T-helper 22 cell (primary cell): ENCODE results near the gene SEC11C.
A peak's percentile ranks its signal among the peaks of the same experiment; 100 is the strongest.
"Not testable (repeated sequence)": the region's sequence is repeated elsewhere in the genome, so short reads cannot be mapped to it uniquely, and the experiment has no call there.

Experiments used
- DNase-seq: peaks from one replicate; pipeline ENCODE4 v3.0.0-alpha.2; 2020; ENCODE audit warnings: low read depth

The SEC11C gene

GRCh38 chr18:59139615-59140301 is at the start of gene SEC11C:
TSS of gene SEC11C (plus strand) at chr18:59139884. CDS start at chr18:59139949, 65 bp downstream.
- DNase-seq = peak; percentile 94

GRCh38 chr18:59090966-59091603 is 48.6 kb upstream of the SEC11C start:
- no peak for DNase-seq

- no peak for DNase-seq
Observed at GRCh38 chr18:59093668-59094067, 46.0 kb upstream of the SEC11C start.

GRCh38 chr18:59094569-59094968 is 45.1 kb upstream of the SEC11C start:
- no peak for DNase-seq

GRCh38 chr18:59096098-59096789 is 43.4 kb upstream of the SEC11C start:
- DNase-seq = no peak

GRCh38 chr18:59101830-59102414 is 37.8 kb upstream of the SEC11C start:
- DNase-seq = no peak

GRCh38 chr18:59109375-59109774 is 30.3 kb upstream of the SEC11C start:
- no peak for DNase-seq

GRCh38 chr18:59114160-59114559 is 25.5 kb upstream of the SEC11C start:
- no peak for DNase-seq

DNA sequence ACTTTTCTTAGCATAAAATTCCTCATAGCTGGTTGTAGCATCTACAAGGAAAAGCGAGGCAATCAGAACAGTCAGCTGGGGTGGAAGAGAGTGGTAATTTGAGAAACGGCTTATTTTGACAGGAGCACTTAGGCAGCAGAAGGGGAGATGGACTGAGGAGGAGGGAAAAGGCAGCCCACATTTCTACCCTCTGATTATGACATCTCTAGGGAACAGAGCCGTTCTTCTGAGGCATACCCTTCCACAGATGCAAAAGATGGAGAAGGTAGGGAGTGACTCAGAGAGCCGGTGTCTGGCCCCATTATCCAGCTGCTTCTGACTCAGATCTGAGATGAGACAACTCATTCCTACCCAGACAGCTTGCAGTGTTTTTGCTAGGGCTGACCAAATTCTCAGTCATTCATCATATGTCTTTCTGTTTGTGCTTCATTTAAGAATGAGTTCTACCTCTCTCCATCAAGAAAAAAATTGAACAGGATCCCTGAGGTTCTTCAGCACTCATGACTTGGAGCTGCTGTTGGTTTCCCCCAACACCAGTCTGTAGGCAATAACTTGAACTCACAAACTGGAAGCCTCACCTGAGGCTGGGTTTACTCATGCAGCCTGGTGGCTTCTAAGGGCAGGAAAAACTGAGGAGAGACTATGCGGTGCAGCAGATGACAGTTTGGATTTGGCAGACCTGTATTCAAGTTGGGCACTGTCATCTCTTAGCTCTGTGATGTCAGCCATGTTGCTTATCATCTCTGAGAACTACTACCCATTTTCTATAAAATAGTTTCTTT is 15.9 kb upstream of the SEC11C start:
- DNase-seq = no peak

DNA sequence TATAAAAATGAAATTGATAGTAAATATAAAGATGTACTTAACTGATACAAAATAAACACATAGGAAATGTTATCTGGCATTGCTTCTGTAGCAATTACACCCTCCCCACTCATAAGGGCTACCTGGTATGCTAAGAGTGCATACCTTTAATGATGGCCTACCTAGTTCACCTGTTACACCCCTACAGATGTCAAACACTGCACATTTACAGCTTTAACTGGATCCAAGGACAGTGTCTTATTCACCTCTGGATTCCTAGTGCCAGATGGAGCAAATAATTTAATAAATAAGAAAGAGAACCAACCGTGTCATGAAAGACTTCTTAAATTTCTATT is 15.3 kb upstream of the SEC11C start:
- no peak for DNase-seq

GRCh38 chr18:59127047-59127446 is 12.6 kb upstream of the SEC11C start:
- no peak for DNase-seq

DNA sequence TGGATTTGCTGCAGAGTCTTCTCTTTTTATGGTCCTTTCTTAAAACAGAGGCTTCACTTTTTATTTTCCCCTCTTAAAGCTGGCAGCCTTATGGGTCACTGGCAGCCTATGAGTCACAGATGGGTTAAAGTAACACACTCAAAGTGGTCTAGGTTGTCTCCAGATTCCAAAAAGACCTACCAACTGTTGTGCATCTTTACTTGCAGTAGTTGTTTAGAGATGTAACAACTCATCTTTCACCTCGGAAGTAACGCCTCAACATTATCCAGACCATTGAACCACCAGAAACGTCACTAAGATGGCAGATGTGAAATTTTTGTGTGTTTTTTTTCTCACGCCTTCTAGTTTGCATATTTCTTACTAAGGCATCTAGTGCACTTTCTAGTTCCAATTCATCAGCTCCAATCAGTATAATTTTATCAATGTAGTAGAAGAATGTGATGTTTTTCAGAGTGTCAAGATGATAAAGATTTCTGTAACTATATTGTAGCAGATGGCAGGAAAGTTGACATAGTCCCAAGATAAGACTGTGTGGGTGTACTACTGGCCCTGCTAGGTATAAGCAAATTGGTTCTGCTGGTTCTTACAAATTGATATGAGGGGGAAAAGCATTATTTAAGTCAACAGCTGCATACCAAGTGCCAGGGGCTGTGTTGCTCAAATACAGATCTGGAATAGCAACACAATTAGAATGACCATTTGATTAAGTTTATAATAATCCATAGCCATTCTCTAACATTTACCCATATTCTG is 9.6 kb upstream of the SEC11C start:
- no peak for DNase-seq

DNA sequence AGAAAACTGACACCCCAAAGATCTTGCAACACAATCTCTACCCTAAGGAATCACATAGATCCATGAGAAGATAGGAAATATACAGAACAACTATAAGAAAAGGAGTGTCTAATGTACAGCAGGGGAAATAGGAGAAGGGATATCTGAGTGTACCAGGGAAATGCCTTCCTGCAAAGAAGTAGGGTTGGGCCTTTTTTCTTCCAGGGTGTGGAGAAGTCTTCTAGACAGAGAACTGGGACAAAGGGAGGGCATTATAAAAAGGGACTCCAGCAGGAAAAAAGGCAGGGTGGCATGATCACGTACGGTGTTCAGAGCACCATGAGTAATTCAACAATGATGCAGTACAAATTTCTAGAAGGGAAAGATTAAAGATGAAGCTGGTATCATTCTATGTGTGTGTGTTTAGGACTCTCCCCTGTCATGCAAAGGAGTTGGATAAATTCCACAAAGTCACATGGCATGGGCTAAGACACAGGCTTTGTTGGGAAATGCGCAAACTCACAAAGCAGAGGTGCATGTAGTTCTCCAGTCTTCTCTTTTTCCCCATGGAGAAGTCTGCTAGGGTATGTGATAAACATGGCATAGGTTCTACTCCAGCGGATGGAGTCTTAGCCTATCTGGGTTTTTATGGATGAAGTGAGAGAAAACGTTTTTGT is 6.7 kb upstream of the SEC11C start:
- no peak for DNase-seq

DNA sequence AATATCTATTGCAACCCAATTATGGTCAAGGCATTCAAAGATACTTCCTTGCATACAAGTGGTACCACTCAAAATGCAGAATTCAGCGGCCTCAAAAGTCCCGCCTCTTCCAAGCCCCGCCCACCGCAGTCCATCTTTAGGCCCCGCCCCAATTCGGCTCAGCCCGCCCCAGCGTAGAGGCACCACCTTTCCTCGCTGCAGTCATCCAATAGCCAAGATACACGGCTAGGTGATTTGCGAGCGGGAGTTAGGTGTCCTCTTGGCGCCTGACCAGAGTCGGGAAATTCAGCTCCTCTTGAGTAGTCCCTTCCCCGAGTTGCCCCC is 431 bp upstream of the SEC11C start:
- DNase-seq = peak; percentile 83

GRCh38 chr18:59140302-59140885 is 710 bp downstream of the SEC11C start:
- DNase-seq = no peak

- DNase-seq = no peak
Observed at GRCh38 chr18:59141294-59142068, 1.8 kb downstream of the SEC11C start.

GRCh38 chr18:59142274-59142673 is 2.6 kb downstream of the SEC11C start:
- DNase-seq = no peak

DNA sequence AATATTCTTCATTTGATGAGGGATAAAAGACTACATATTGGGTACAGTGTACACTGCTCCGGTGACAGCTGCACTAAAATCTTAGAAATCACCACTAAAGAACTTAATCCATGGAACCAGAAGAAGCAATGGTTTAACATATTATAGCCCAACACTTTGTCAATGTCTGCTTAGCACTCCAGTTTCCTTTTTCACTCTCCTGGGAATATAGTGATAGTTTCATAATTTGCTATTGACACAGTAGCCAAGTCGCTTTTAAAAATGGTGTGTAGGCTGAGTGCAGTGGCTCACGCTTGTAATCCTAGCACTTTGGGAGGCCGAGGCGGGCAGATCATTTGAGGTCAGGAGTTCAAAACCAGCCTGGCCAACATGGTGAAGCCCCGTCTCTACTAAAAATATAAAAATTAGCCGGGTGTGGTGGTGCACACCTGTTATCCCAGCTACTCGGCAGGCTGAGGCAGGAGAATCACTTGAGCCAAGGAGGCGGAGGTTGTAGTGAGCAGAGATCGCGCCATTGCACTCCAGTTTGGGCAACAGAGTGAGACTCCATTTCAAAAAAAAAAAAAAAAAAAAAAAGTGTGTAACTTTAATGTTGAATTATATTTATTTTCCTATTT is 3.2 kb downstream of the SEC11C start:
- DNase-seq = not testable (repeated sequence)

DNA sequence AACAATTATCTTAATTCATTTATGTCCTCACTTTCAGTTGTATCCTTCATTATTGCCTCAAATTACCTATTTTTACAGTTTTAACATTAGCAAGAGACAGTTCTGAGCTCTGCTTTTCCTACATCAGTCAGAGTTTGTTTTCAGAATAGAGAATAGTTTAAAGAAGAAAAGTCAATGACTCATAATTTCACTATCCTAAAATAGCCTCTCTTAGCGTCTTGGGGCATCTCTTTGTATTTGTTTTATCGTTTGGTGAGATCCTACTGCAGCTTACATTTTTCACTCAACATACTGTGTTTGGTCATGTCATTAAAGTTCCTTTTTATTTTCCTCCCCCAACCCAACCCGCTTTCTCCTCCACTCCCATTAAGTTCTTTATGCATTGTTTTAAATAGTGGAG is 3.8 kb downstream of the SEC11C start:
- no peak for DNase-seq
